ENCODE data around the gene IER5. TPM values are rescaled to one million over a fixed set of nuclear protein-coding genes. Genes with fewer than 3 reads are reported as not detected.

Gene IER5
- polyA plus RNA-seq, 1 of the 3 experiments (the other 2 are of a cell fraction) = 52.9 TPM

- 30% methylated on average over 5 of the region's 6 CpGs for WGBS (ENCODE audit: low lambda C conversion rate)
- H3K79me2 ChIP-seq (ENCODE audit: insufficient read depth) = no peaks in the 10 kb centered on the region
- no peaks in the 10 kb centered on the region for H3K27me3 ChIP-seq (ENCODE audit: insufficient read depth)
- H3K4me2 ChIP-seq = peak overlapping the region; percentile 38
- H4K20me1 ChIP-seq (ENCODE audit: insufficient read depth) = no peaks in the 10 kb centered on the region
- peaks cover 12% of the 10 kb centered on the region for H3F3A ChIP-seq (replicated peaks; ENCODE audit: insufficient read depth)
- H3K9me2 ChIP-seq = no peaks in the 10 kb centered on the region
- CTCF ChIA-PET = interaction anchor here (1.0 to 18.5 kb wide), 4 partner anchors 20 to 231 kb away, joined by 3 to 143 read pairs (median 4); no protein-coding TSS in a partner anchor
- no peak overlapping the region for H3K9ac ChIP-seq
- no peak overlapping the region for H3K4me3 ChIP-seq (ENCODE audit: low read depth in 2 of 2, low read length in 1 of 2)
- peaks cover 13 to 38% of the 10 kb centered on the region in 2 experiments; a peak in 3 of 4 replicates for H3K4me1 ChIP-seq (ENCODE audit: control insufficient read depth in 1 of 2, insufficient read depth in 2 of 2, low read depth in 1 of 2, low read length in 1 of 2)
- H2AFZ ChIP-seq (ENCODE audit: low read depth) = no peak overlapping the region
- POLR2A ChIA-PET = interaction anchor here (1.2 to 1.5 kb wide), 2 partner anchors 15 to 17 kb away, joined by 3 read pairs; no protein-coding TSS in a partner anchor
- H3K9me3 ChIP-seq = no peaks in the 10 kb centered on the region
- peak; percentile 63 for DNase-seq
- H3K36me3 ChIP-seq (replicated peaks in 1 of 2; ENCODE audit: control insufficient read depth in 1 of 2, insufficient read depth in 2 of 2, low read length in 1 of 2) = no peaks in the 10 kb centered on the region
- H3K27ac ChIP-seq (ENCODE audit: low read depth in 2 of 2, low read length in 1 of 2) = peak overlapping the region; percentile 75 to 85
- TF ChIP-seq, protein P1, sequence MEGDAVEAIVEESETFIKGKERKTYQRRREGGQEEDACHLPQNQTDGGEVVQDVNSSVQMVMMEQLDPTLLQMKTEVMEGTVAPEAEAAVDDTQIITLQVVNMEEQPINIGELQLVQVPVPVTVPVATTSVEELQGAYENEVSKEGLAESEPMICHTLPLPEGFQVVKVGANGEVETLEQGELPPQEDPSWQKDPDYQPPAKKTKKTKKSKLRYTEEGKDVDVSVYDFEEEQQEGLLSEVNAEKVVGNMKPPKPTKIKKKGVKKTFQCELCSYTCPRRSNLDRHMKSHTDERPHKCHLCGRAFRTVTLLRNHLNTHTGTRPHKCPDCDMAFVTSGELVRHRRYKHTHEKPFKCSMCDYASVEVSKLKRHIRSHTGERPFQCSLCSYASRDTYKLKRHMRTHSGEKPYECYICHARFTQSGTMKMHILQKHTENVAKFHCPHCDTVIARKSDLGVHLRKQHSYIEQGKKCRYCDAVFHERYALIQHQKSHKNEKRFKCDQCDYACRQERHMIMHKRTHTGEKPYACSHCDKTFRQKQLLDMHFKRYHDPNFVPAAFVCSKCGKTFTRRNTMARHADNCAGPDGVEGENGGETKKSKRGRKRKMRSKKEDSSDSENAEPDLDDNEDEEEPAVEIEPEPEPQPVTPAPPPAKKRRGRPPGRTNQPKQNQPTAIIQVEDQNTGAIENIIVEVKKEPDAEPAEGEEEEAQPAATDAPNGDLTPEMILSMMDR (IDR thresholded peaks at IDR 0.05) = no peak
- TF ChIP-seq, protein P2, sequence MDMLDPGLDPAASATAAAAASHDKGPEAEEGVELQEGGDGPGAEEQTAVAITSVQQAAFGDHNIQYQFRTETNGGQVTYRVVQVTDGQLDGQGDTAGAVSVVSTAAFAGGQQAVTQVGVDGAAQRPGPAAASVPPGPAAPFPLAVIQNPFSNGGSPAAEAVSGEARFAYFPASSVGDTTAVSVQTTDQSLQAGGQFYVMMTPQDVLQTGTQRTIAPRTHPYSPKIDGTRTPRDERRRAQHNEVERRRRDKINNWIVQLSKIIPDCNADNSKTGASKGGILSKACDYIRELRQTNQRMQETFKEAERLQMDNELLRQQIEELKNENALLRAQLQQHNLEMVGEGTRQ (IDR thresholded peaks at IDR 0.05; ENCODE audit: borderline replicate concordance, low read depth, low read length) = no peak
- TF ChIP-seq SMC3 (IDR thresholded peaks at IDR 0.05; ENCODE audit: low read depth, low read length) (no peak), EP300 (IDR thresholded peaks at IDR 0.05; ENCODE audit: borderline replicate concordance in 1 of 2, low read depth in 1 of 2, low read length in 1 of 2) (no peak), GABPA (IDR thresholded peaks at IDR 0.05; ENCODE audit: low read depth) (no peak), ZBTB33 (IDR thresholded peaks at IDR 0.05; ENCODE audit: borderline replicate concordance, low read depth) (no peak), TEAD4 (IDR thresholded peaks at IDR 0.05; ENCODE audit: borderline replicate concordance, insufficient read depth) (no peak), CHD2 (IDR thresholded peaks at IDR 0.05; ENCODE audit: low read length, partially characterized antibody) (no peak), MEF2A (IDR thresholded peaks at IDR 0.05; ENCODE audit: borderline replicate concordance, low read depth) (no peak), NFIC (IDR thresholded peaks at IDR 0.05; ENCODE audit: borderline replicate concordance) (0 out of 2 replicates have a peak, but pooled peaks have one; percentile 32), MXI1 (IDR thresholded peaks at IDR 0.05; ENCODE audit: low read depth, low read length) (no peak), YY1 (IDR thresholded peaks at IDR 0.05; ENCODE audit: low read depth) (no peak), NRF1 (IDR thresholded peaks at IDR 0.05; ENCODE audit: low read depth, low read length) (no peak), FOXJ3 (CRISPR knock-in tag; IDR thresholded peaks at IDR 0.05) (no peak), RAD21 (IDR thresholded peaks at IDR 0.05; ENCODE audit: low read length) (no peak), FOSL2 (IDR thresholded peaks at IDR 0.05; ENCODE audit: borderline replicate concordance, low read depth) (peak; percentile 50), JUND (IDR thresholded peaks at IDR 0.05) (peak; percentile 26; the same call in 1 of the 2 replicates), FOXM1 (IDR thresholded peaks at IDR 0.05; ENCODE audit: low read depth) (no peak), MAX (IDR thresholded peaks at IDR 0.05; ENCODE audit: low read depth) (no peak), TAF1 (IDR thresholded peaks at IDR 0.05; ENCODE audit: borderline replicate concordance, low read depth, low read length) (peak; percentile 20; the same call in 1 of the 2 replicates), RCOR1 (IDR thresholded peaks at IDR 0.05; ENCODE audit: low read length) (no peak), POLR2AphosphoS5 (IDR thresholded peaks at IDR 0.05; ENCODE audit: low read depth, low read length) (no peak), RFX5 (IDR thresholded peaks at IDR 0.05; ENCODE audit: low read length) (no peak), RXRA (IDR thresholded peaks at IDR 0.05; ENCODE audit: borderline replicate concordance, low read depth) (no peak), TCF12 (IDR thresholded peaks at IDR 0.05) (peak; percentile 67), SIN3A (IDR thresholded peaks at IDR 0.05; ENCODE audit: borderline replicate concordance, low read depth, low read length) (no peak), ELF1 (IDR thresholded peaks at IDR 0.05) (no peak), GATA2 (CRISPR knock-in tag; IDR thresholded peaks at IDR 0.05) (no peak), EZH2phosphoT487 (IDR thresholded peaks at IDR 0.05; ENCODE audit: borderline replicate concordance, low read depth) (no peak)
- TF ChIP-seq, protein P3, sequence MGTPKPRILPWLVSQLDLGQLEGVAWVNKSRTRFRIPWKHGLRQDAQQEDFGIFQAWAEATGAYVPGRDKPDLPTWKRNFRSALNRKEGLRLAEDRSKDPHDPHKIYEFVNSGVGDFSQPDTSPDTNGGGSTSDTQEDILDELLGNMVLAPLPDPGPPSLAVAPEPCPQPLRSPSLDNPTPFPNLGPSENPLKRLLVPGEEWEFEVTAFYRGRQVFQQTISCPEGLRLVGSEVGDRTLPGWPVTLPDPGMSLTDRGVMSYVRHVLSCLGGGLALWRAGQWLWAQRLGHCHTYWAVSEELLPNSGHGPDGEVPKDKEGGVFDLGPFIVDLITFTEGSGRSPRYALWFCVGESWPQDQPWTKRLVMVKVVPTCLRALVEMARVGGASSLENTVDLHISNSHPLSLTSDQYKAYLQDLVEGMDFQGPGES (IDR thresholded peaks at IDR 0.05; ENCODE audit: low read depth, low read length) = no peak
Measured at GRCh38 chr1:181113059-181113641, 24.6 kb downstream of the IER5 start.
